ENCODE data around the gene SUMF2.

GRCh38 chr7:56127241-56127975 lies 63.3 kb downstream of the SUMF2 start:
- TF ChIP-seq, protein P1, sequence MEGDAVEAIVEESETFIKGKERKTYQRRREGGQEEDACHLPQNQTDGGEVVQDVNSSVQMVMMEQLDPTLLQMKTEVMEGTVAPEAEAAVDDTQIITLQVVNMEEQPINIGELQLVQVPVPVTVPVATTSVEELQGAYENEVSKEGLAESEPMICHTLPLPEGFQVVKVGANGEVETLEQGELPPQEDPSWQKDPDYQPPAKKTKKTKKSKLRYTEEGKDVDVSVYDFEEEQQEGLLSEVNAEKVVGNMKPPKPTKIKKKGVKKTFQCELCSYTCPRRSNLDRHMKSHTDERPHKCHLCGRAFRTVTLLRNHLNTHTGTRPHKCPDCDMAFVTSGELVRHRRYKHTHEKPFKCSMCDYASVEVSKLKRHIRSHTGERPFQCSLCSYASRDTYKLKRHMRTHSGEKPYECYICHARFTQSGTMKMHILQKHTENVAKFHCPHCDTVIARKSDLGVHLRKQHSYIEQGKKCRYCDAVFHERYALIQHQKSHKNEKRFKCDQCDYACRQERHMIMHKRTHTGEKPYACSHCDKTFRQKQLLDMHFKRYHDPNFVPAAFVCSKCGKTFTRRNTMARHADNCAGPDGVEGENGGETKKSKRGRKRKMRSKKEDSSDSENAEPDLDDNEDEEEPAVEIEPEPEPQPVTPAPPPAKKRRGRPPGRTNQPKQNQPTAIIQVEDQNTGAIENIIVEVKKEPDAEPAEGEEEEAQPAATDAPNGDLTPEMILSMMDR (IDR thresholded peaks at IDR 0.05; ENCODE audit: low read depth, low read length), result no peak
- TF ChIP-seq MYC (IDR thresholded peaks at IDR 0.05; ENCODE audit: low read depth, low read length) (no peak), POLR2A (IDR thresholded peaks at IDR 0.05; ENCODE audit: extremely low read depth, insufficient read length) (no peak)
- TF ChIP-seq, protein P2, sequence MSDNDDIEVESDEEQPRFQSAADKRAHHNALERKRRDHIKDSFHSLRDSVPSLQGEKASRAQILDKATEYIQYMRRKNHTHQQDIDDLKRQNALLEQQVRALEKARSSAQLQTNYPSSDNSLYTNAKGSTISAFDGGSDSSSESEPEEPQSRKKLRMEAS (IDR thresholded peaks at IDR 0.05; ENCODE audit: low read depth, low read length), result no peak

All from NB4 (cell line).